GM18867 (cell line): ENCODE results near the gene TRAPPC2L.

ENCODE experiments used
- ATAC-seq: cut with Tn5 transposase; IDR thresholded peaks from one replicate; pipeline ENCODE4 v1.9.1; 2021; ENCODE audit warnings: mild to moderate bottlenecking, moderate library complexity; ENCODE audit not compliant: unreplicated experiment

TRAPPC2L gene

GRCh38 chr16:88837806-88838205, 19.1 kb upstream of the TRAPPC2L start:
- no peak for ATAC-seq

GRCh38 chr16:88838566-88838965, 18.4 kb upstream of the TRAPPC2L start:
- ATAC-seq, result no peak

- no peak for ATAC-seq
These were observed 17.8 kb upstream of the TRAPPC2L start for GRCh38 chr16:88839026-88839529.

GRCh38 chr16:88839745-88840599, 17.0 kb upstream of the TRAPPC2L start:
- ATAC-seq, result no peak

GRCh38 chr16:88840600-88841215, 16.2 kb upstream of the TRAPPC2L start:
- no peak for ATAC-seq

GRCh38 chr16:88841521-88842307, 15.2 kb upstream of the TRAPPC2L start:
- no peak for ATAC-seq

- ATAC-seq, result no peak
These were observed 14.6 kb upstream of the TRAPPC2L start for GRCh38 chr16:88842308-88842756.

GRCh38 chr16:88842806-88843205, 14.1 kb upstream of the TRAPPC2L start:
- ATAC-seq, result no peak

- ATAC-seq, result no peak
These were observed 13.7 kb upstream of the TRAPPC2L start for GRCh38 chr16:88843256-88843655.

- ATAC-seq, result no peak
These were observed 12.4 kb upstream of the TRAPPC2L start for GRCh38 chr16:88844419-88845036.

GRCh38 chr16:88846088-88846487, 10.8 kb upstream of the TRAPPC2L start:
- ATAC-seq, result no peak

GRCh38 chr16:88847654-88848053, 9.3 kb upstream of the TRAPPC2L start:
- ATAC-seq, result no peak

- ATAC-seq, result no peak
These were observed 8.4 kb upstream of the TRAPPC2L start for GRCh38 chr16:88848557-88848956.

GRCh38 chr16:88850531-88851199, 6.3 kb upstream of the TRAPPC2L start:
- ATAC-seq, result no peak

GRCh38 chr16:88851616-88852015, 5.3 kb upstream of the TRAPPC2L start:
- no peak for ATAC-seq

GRCh38 chr16:88853325-88853941, 3.5 kb upstream of the TRAPPC2L start:
- ATAC-seq, result no peak

- ATAC-seq, result no peak
These were observed 2.4 kb upstream of the TRAPPC2L start for GRCh38 chr16:88854306-88855111.

- ATAC-seq, result no peak
These were observed 1.8 kb upstream of the TRAPPC2L start for GRCh38 chr16:88855176-88855575.

- no peak for ATAC-seq
These were observed 1.2 kb upstream of the TRAPPC2L start for GRCh38 chr16:88855736-88856121.
